Fibroblast of lung (primary cell): ENCODE results near the gene DEGS2.
A peak's percentile ranks its signal among the peaks of the same experiment; 100 is the strongest.

Experiments
- EZH2 ChIP-seq: IDR thresholded peaks from 2 replicates; pipeline ENCODE4 v1.5.1; 2012; ENCODE audit warnings: low read length, control low read depth, mild to moderate bottlenecking; ENCODE audit errors: missing control alignments
- TF ChIP-seq, protein P1 (sequence below), 2 donors: IDR thresholded peaks in 1 of 2; conservative IDR thresholded peaks in 1 of 2; 1 replicate in 1 of 2; 2 replicates in 1 of 2; pipeline ENCODE4 v1.5.1; 2011 to 2012; ENCODE audit warnings: low read length in 2 of 2, control low read depth in 1 of 2, inconsistent platforms in 1 of 2, low read depth in 1 of 2, mild to moderate bottlenecking in 1 of 2

DNA sequence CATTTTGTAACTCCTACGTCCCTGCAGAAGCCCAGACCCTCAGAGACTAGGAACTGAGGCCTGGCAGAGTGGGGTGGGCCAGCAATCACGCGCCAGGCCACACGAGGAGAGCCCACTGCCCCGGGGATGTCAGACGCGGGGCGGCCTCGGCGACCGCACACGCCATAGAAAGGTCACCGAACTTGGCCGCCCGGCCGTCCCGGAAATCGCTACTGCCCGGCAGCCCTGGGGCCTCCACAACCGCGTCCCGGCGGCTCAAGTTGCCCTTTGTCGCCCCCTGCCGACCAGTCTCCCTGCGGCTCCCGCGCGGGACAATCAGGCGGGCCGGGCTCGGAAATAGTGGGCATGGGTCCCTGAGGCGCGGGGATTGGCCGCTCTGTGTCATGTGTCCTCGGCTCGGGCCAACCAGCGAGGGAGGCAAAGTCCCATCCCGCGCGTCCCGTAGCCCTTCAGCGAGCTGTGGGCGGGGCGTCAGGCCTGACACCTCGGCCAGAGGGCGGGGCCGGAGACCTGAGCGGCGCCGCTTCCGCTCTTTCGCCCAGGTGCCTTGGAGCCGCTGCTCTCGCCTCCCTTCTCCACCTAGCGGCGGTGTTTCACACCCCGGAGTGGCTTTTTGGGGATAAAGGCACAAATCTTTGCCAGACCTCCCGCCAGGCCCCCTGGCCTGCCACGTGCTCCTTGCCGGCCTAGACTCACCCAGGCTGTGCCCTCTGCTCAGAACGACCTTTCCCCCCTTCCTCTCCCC, 33.4 kb upstream of the DEGS2 start:
- TF ChIP-seq, protein P1, sequence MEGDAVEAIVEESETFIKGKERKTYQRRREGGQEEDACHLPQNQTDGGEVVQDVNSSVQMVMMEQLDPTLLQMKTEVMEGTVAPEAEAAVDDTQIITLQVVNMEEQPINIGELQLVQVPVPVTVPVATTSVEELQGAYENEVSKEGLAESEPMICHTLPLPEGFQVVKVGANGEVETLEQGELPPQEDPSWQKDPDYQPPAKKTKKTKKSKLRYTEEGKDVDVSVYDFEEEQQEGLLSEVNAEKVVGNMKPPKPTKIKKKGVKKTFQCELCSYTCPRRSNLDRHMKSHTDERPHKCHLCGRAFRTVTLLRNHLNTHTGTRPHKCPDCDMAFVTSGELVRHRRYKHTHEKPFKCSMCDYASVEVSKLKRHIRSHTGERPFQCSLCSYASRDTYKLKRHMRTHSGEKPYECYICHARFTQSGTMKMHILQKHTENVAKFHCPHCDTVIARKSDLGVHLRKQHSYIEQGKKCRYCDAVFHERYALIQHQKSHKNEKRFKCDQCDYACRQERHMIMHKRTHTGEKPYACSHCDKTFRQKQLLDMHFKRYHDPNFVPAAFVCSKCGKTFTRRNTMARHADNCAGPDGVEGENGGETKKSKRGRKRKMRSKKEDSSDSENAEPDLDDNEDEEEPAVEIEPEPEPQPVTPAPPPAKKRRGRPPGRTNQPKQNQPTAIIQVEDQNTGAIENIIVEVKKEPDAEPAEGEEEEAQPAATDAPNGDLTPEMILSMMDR (conservative IDR thresholded peaks at IDR 0.05 in 1 of 2, IDR thresholded peaks at IDR 0.05 in 1 of 2; ENCODE audit: low read depth in 1 of 2, low read length in 2 of 2): peak; percentile 67 to 75
- TF ChIP-seq EZH2: no peak
